Measurements from ENCODE around the gene EXOC6B.
A peak's percentile ranks its signal among the peaks of the same experiment; 100 is the strongest.
"Not testable (repeated sequence)": the region's sequence is repeated elsewhere in the genome, so short reads cannot be mapped to it uniquely, and the experiment has no call there.

Gene EXOC6B

GRCh38 chr2:72676341-72677025 is 149.3 kb downstream of the EXOC6B start:
- no peak for DNase-seq

GRCh38 chr2:72674982-72675915 is 150.6 kb downstream of the EXOC6B start:
- DNase-seq = no peak

DNA sequence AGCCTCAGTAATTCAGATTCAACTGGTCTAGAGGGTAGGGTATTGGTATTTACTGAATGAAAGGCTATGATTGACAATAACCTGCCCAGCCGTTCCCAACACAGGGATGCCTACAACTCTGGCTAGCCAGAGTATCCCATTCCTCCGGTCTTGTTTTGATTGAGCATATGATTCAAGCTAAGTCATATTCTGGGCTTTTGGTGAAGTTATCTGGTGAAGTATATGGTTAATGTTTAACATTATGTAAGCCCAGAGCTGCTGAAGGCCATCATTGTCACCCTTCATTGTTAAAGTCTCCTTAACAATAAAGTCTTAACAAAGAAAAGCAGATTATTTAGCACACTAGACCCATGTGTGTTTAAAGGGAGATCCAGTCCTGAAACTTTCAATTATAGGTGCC is 152.6 kb downstream of the EXOC6B start:
- no peak for DNase-seq

- no peak for DNase-seq
Measured at GRCh38 chr2:72669121-72669520, 156.7 kb downstream of the EXOC6B start.

- no peak for DNase-seq
Measured at GRCh38 chr2:72668647-72669046, 157.2 kb downstream of the EXOC6B start.

- no peak for DNase-seq
Measured at GRCh38 chr2:72665448-72665847, 160.4 kb downstream of the EXOC6B start.

GRCh38 chr2:72661985-72662384 is 163.8 kb downstream of the EXOC6B start:
- no peak for DNase-seq

DNA sequence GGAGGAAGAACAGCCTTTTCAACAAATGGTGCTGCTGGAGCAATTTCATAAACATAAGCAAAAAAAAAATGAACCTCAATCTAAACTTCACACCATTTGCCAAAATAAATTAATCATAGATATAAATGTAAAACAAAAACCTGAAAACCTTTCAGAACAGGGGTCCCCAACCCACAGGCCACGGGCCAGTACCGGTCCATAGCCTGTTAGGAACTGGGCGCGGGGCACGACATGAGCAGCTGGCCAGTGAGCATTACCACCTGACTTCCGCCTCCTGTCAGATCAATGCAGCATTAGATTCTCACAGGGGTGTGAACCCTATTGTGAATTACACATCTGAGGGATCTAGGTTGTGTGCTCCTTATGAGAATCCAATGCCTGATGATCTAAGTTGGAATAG is 176.0 kb downstream of the EXOC6B start:
- DNase-seq = no peak

GRCh38 chr2:72641221-72641620 is 184.6 kb downstream of the EXOC6B start:
- not testable (repeated sequence) for DNase-seq

GRCh38 chr2:72638600-72639211 is 187.1 kb downstream of the EXOC6B start:
- no peak for DNase-seq

GRCh38 chr2:72636210-72636609 is 189.6 kb downstream of the EXOC6B start:
- DNase-seq = no peak

DNA sequence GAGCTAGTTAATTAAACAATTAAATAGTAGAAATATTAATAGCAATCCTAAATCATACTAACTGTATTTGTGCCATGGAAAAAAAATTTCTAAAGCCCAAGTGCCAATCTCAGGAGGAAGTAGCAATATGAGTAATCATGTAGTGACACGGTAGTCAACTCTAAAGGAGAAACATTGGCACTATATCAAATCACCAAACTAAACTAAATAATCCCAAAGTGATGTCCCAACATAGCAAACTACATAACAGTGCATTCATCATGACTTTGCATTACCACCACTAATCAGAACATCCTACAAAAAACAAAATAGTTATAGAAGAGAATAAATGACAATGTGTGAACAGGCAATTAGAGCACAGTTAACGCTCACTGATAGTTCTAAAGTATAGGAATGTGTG is 195.1 kb downstream of the EXOC6B start:
- no peak for DNase-seq

GRCh38 chr2:72629062-72629461 is 196.8 kb downstream of the EXOC6B start:
- no peak for DNase-seq

DNA sequence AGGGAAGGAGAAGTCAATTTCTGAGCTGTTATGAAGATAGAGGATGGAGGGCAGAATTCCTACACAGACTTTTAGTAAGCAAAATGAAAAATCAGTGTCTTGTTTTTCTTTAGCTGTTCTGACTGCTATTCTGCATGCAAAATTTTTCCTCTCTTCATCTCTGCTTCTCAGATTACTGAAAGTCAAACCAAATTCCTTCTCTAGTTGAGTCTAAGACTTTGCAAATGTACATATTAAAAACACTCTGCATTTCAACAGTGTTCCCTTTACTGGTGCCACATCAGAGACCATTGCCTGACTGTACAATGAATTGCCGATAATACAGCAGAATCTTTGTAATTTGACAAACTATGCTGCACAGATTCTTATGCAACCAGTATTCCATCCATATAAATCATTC is 198.8 kb downstream of the EXOC6B start:
- DNase-seq = no peak

DNA sequence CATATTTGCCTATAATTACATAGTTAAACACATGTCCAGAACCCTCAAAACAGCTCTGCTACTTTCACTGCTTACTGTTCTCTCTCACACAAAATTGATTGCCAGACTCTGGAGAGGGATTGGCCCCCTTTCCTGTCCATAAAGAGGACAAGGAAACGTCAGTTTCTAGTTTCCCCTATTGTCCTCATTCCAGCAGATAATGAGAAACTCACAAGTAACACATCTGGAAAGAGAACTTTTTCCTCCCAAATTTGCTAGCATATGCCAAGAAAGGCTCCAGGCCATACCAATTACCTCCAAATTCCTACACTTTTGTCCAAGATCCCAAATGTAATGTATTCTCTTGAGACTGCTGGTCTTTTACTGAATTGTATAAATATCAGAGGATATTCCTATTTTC is 200.5 kb downstream of the EXOC6B start:
- DNase-seq = no peak

- no peak for DNase-seq
Measured at GRCh38 chr2:72623481-72623880, 202.4 kb downstream of the EXOC6B start.

DNA sequence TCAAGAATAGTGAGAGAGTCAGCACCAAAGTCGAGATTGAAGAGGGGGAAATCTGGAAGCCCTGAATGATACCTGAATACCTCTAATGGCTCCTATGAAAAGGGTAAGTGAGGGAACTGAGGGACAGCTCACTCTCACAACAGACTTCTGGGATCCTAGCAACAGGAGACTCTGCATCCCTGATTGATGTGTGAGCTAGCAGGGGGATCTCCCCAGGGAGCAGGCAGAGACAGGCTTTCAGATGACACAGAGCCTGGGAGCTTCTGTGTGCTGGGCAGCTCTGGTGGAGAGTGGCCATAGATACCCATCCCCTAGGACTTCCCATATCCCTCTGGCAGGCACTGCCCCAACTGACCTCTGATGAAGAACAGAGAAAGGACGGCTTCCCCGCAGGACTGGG is 206.2 kb downstream of the EXOC6B start:
- no peak for DNase-seq

DNA sequence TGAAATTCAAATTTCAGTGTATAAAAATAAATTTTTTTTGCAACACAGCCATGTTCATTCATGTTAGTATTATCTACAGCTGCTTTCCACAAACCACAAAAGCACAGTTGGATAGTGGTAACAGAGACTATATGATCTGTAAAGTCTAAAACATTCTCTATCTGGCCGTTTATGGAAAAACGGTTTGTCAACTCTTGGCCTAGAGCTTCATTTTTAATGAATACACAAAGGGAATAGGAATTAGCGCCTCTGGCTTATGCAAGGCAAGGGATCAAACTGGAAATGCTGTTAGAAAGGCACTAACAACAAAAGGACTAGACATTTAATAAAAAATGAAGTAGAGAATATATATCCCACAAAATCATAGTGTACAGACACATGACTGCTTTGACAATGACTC is 211.9 kb downstream of the EXOC6B start:
- DNase-seq = no peak

GRCh38 chr2:72612614-72613160 is 213.1 kb downstream of the EXOC6B start:
- DNase-seq = no peak

DNA sequence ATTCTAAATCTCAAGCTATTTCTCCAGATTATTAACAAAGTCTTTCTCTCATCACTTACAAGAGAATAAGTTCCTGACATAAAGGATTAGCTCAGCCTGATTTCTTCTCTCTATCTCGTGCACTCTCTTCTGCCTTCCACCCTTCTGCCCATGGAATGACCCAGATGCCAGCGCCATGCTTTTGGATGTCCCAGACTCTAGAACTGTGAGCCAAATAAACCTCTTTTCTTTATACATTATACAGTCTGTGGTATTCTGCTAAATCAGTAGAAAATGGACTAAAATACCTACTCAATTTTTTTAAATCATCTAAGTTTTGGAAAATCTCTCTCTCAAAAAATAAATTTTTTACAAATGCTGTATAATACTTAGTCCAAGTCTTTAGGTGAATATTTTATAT is 218.6 kb downstream of the EXOC6B start:
- DNase-seq = no peak

GRCh38 chr2:72605836-72606442 is 219.9 kb downstream of the EXOC6B start:
- peak; percentile 1 for DNase-seq

DNA sequence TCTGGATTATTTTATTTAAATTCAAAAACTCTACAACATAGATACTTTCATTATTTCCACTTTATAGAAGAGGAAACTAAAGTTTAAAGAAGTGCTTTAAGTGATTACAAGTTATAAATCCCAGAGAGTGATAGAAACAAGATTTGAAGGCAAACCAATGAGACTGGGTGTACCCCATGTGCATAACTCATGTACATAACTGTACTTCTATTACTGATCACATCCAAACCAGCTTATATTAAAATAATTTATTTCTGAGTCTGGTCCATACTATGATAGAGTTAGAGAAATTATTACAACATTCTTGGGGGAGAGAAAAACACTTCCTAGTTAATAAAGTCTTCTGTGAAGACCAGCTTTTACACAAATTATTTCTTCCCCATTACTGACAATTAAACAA is 221.4 kb downstream of the EXOC6B start:
- no peak for DNase-seq

- no peak for DNase-seq
Measured at GRCh38 chr2:72603481-72603880, 222.4 kb downstream of the EXOC6B start.
